Trophoblast cell (in vitro differentiated cells and primary cell): ENCODE data around the gene GRAP2.

ENCODE experiments used
- DNase-seq, 2 donors: peaks; one replicate each; pipeline ENCODE4 v3.0.0-alpha.2; 2016
- H2AFZ ChIP-seq: 2 replicates; pipeline ENCODE4 v1.6.1; 2013; ENCODE audit warnings: low read length, moderate library complexity, mild to moderate bottlenecking; ENCODE audit not compliant: insufficient read depth, poor library complexity
- H2AK5ac ChIP-seq: 2 replicates; pipeline ENCODE4 v1.6.1; 2013; ENCODE audit warnings: mild to moderate bottlenecking, low read length
- H2BK120ac ChIP-seq: 2 replicates; pipeline ENCODE4 v1.6.1; 2013; ENCODE audit warnings: low read length, mild to moderate bottlenecking, moderate library complexity; ENCODE audit not compliant: insufficient read depth, poor library complexity
- H2BK12ac ChIP-seq: 2 replicates; pipeline ENCODE4 v1.6.1; 2013; ENCODE audit warnings: mild to moderate bottlenecking, low read length, moderate library complexity
- H2BK5ac ChIP-seq: 2 replicates; pipeline ENCODE4 v1.6.1; 2013; ENCODE audit warnings: low read length, low read depth, moderate library complexity, mild to moderate bottlenecking; ENCODE audit not compliant: poor library complexity
- H3K14ac ChIP-seq: 2 replicates; pipeline ENCODE4 v1.6.1; 2013; ENCODE audit warnings: mild to moderate bottlenecking, low read length
- H3K18ac ChIP-seq: 2 replicates; pipeline ENCODE4 v1.6.1; 2013; ENCODE audit warnings: mild to moderate bottlenecking, low read length
- H3K23ac ChIP-seq: 2 replicates; pipeline ENCODE4 v1.6.1; 2013; ENCODE audit warnings: low read length
- H3K27ac ChIP-seq: 2 replicates; pipeline ENCODE4 v1.5.1; 2013; ENCODE audit warnings: low read depth, mild to moderate bottlenecking, inconsistent platforms, low read length, moderate library complexity
- H3K27me3 ChIP-seq: 2 replicates; pipeline ENCODE4 v1.6.1; 2013; ENCODE audit warnings: inconsistent platforms, mild to moderate bottlenecking, low read length, moderate library complexity; ENCODE audit not compliant: insufficient read depth
- H3K36me3 ChIP-seq, 2 experiments: 1 replicate in 1 of 2; 2 replicates in 1 of 2; pipeline ENCODE4 v1.6.1; 2013; ENCODE audit warnings: low read length in 2 of 2, mild to moderate bottlenecking in 2 of 2, moderate library complexity in 1 of 2; ENCODE audit not compliant: insufficient read depth in 2 of 2, control insufficient read depth in 1 of 2
- H3K4ac ChIP-seq: 2 replicates; pipeline ENCODE4 v1.6.1; 2013; ENCODE audit warnings: low read depth, mild to moderate bottlenecking, low read length, moderate library complexity
- H3K4me1 ChIP-seq, 2 experiments: 1 replicate in 1 of 2; 2 replicates in 1 of 2; pipeline ENCODE4 v1.6.1; 2013; ENCODE audit warnings: low read length in 2 of 2, mild to moderate bottlenecking in 2 of 2, moderate library complexity in 1 of 2; ENCODE audit not compliant: insufficient read depth in 2 of 2, control insufficient read depth in 1 of 2
- H3K4me2 ChIP-seq: 2 replicates; pipeline ENCODE4 v1.6.1; 2013; ENCODE audit warnings: inconsistent platforms, mild to moderate bottlenecking, low read length, moderate library complexity
- H3K4me3 ChIP-seq: 2 replicates; pipeline ENCODE4 v1.5.1; 2013; ENCODE audit warnings: mild to moderate bottlenecking, low read depth, low read length, inconsistent platforms
- H3K79me1 ChIP-seq: one replicate; pipeline ENCODE4 v1.6.1; 2013; ENCODE audit warnings: low read length
- H3K79me2 ChIP-seq: 2 replicates; pipeline ENCODE4 v1.6.1; 2013; ENCODE audit warnings: low read length, mild to moderate bottlenecking; ENCODE audit not compliant: control insufficient read depth, insufficient read depth, poor library complexity
- H3K9ac ChIP-seq: 2 replicates; pipeline ENCODE4 v1.6.1; 2013; ENCODE audit warnings: mild to moderate bottlenecking, low read length
- H3K9me3 ChIP-seq: 2 replicates; pipeline ENCODE4 v1.6.1; 2013; ENCODE audit warnings: low read depth, mild to moderate bottlenecking, control low read depth, inconsistent platforms, low read length; ENCODE audit not compliant: insufficient read depth
- H4K12ac ChIP-seq: 2 replicates; pipeline ENCODE4 v1.6.1; 2013; ENCODE audit warnings: low read depth, mild to moderate bottlenecking, low read length, moderate library complexity
- H4K8ac ChIP-seq: 2 replicates; pipeline ENCODE4 v1.6.1; 2013; ENCODE audit warnings: low read depth, mild to moderate bottlenecking, low read length, moderate library complexity
- H4K91ac ChIP-seq: one replicate; pipeline ENCODE4 v1.6.1; 2013; ENCODE audit warnings: low read depth, mild to moderate bottlenecking, low read length, moderate library complexity
- WGBS: extraction: QIAGEN DNeasy Blood & Tissue Kit; methylation state at CpG from one replicate; pipeline ENCODE4 v1.1.7; 2013; ENCODE audit warnings: missing lambda C conversion rate; ENCODE audit not compliant: insufficient read length, insufficient coverage; ENCODE audit errors: extremely low coverage; 5-methylcytosine and 5-hydroxymethylcytosine counted together

Gene GRAP2

DNA sequence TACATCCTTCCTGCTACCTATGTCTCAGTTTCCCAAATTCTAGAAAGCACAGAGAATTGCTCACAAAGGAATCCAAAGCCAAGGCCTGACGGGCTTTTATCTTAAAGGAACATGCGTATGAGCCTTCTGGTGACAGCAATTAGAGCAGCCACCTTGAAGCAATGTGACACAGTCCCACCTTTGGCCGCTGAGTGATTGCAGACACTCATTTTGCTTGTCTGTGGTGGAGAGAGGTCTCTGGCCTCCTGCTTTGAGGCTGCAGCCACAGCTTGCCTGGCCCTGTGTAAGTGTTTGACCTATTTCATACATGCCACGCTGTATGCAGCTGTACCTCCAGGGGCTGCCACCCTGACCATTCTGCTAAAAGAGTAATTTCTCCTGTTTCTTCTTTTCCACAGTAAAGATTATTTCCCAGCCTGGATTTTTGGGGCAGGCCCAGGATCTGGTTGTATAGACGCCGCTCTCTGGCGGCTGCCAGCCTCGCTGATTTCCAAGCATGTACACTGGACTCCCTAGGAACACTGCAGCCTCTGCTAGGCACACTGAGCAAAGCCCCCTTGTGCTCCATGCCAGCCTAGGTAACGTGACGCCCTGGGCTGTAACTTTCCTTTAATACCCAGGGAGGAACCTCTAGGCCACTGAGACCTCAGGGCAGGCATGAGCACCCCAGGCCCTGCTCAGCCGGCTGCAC, 58.2 kb downstream of the GRAP2 start:
- H4K8ac ChIP-seq = no peak overlapping the region
- peaks cover 2% of the 10 kb centered on the region for H3K9me3 ChIP-seq
- no peaks in the 10 kb centered on the region for H3K79me1 ChIP-seq
- no peak overlapping the region for H3K14ac ChIP-seq
- H3K4ac ChIP-seq = no peak overlapping the region
- no peak overlapping the region for H3K23ac ChIP-seq
- H3K4me1 ChIP-seq = peaks cover 9 to 13% of the 10 kb centered on the region in 2 experiments
- H2AFZ ChIP-seq = no peak overlapping the region
- H4K91ac ChIP-seq = no peak overlapping the region
- H3K36me3 ChIP-seq = no peaks in the 10 kb centered on the region
- no peak for DNase-seq
- H3K27me3 ChIP-seq = no peaks in the 10 kb centered on the region
- no peak overlapping the region for H2BK5ac ChIP-seq
- H4K12ac ChIP-seq = no peak overlapping the region
- no peak overlapping the region for H2AK5ac ChIP-seq
- no peaks in the 10 kb centered on the region for H3K79me2 ChIP-seq
- H3K4me2 ChIP-seq = no peak overlapping the region
- H3K18ac ChIP-seq = no peak overlapping the region
- H3K27ac ChIP-seq = no peak overlapping the region
- no peak overlapping the region for H3K9ac ChIP-seq
- WGBS = no CpG with 5 or more reads among the region's 11 CpGs
- H2BK120ac ChIP-seq = no peak overlapping the region
- no peak overlapping the region for H2BK12ac ChIP-seq
- no peak overlapping the region for H3K4me3 ChIP-seq

DNA sequence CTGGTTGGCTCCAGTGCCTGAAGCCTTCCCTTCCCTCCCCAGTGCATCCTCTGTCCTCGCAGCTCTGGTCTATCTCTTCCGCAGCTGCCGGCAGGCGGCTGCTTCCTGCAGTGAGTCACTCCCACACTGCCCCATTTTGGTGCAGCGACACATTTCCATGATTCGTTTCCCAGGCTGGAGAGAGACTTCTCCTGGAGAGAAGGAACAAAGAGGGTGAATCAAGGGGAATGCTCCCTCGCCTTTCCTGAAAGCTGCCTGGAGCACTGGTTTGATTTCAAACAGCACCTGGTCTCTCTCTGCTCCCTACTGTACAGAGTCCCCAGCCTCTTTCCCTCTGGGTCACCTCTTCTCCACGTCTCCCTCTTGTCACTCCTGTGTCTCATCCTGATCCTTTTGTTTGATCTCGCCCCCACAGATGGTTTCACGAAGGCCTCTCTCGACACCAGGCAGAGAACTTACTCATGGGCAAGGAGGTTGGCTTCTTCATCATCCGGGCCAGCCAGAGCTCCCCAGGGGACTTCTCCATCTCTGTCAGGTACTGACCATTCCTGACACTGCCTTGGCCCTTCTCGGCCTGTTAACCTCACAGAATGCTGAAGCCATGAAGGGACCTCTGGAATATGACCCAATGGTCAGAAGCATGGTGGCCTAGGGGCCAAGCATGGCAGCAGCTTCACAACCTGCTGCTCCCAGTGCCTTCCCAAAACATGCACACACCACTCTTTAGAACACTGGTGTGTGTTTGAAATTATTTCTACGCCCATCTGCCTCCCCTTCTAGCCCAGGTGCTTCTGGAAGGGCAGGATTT, 59.0 kb downstream of the GRAP2 start, which contains the start of gene TMA7B:
Gene TMA7B (plus strand): TSS at position 758 of the 808 bp plus-strand sequence. CDS start 3,978 bp downstream, outside the sequence.
- H3K4me2 ChIP-seq = no peak within 1 kb of the TSS
- no peak within 1 kb of the TSS for H3K4ac ChIP-seq
- H2AFZ ChIP-seq = peak within 1 kb of the TSS; percentile 17
- DNase-seq = peak in 1 of 2 donors; percentile 12
- H3K27ac ChIP-seq = no peak within 1 kb of the TSS
- H3K4me3 ChIP-seq = no peak within 1 kb of the TSS
- no peaks in the 10 kb centered on the region for H3K79me2 ChIP-seq
- H3K23ac ChIP-seq = no peak within 1 kb of the TSS
- no peak within 1 kb of the TSS for H2BK5ac ChIP-seq
- peak within 1 kb of the TSS; percentile 14 for H3K18ac ChIP-seq
- peak within 1 kb of the TSS; percentile 9 for H4K8ac ChIP-seq
- no peaks in the 10 kb centered on the region for H3K79me1 ChIP-seq
- WGBS = no CpG with 5 or more reads among the region's 14 CpGs
- H3K4me1 ChIP-seq = peaks cover 9 to 13% of the 10 kb centered on the region in 2 experiments
- H3K36me3 ChIP-seq = no peaks in the 10 kb centered on the region
- peaks cover 2% of the 10 kb centered on the region for H3K9me3 ChIP-seq
- H4K12ac ChIP-seq = no peak within 1 kb of the TSS
- peak within 1 kb of the TSS; percentile 8 for H2BK12ac ChIP-seq
- peak within 1 kb of the TSS; percentile 5 for H2AK5ac ChIP-seq
- H3K14ac ChIP-seq = peak within 1 kb of the TSS; percentile 67
- no peak within 1 kb of the TSS for H3K9ac ChIP-seq
- no peak within 1 kb of the TSS for H2BK120ac ChIP-seq
- H3K27me3 ChIP-seq = no peaks in the 10 kb centered on the region
- peak within 1 kb of the TSS; percentile 26 for H4K91ac ChIP-seq

- H3K4me1 ChIP-seq = peaks cover 9 to 13% of the 10 kb centered on the region in 2 experiments
- H4K12ac ChIP-seq = no peak overlapping the region
- no peak overlapping the region for H3K4me2 ChIP-seq
- WGBS = no CpG with 5 or more reads among the region's 13 CpGs
- H3K79me1 ChIP-seq = no peaks in the 10 kb centered on the region
- H3K9me3 ChIP-seq = peaks cover 2% of the 10 kb centered on the region
- no peak overlapping the region for H2BK120ac ChIP-seq
- H3K27ac ChIP-seq = no peak overlapping the region
- no peak overlapping the region for H2BK5ac ChIP-seq
- H3K27me3 ChIP-seq = no peaks in the 10 kb centered on the region
- no peaks in the 10 kb centered on the region for H3K79me2 ChIP-seq
- no peak overlapping the region for H4K91ac ChIP-seq
- H2AK5ac ChIP-seq = no peak overlapping the region
- H3K4ac ChIP-seq = no peak overlapping the region
- DNase-seq = peak; percentile 13 to 23
- H3K23ac ChIP-seq = no peak overlapping the region
- H2AFZ ChIP-seq = no peak overlapping the region
- no peak overlapping the region for H3K9ac ChIP-seq
- H2BK12ac ChIP-seq = no peak overlapping the region
- no peak overlapping the region for H4K8ac ChIP-seq
- H3K18ac ChIP-seq = no peak overlapping the region
- no peak overlapping the region for H3K4me3 ChIP-seq
- no peak overlapping the region for H3K14ac ChIP-seq
- no peaks in the 10 kb centered on the region for H3K36me3 ChIP-seq
Measured at GRCh38 chr22:39960791-39961746, 60.2 kb downstream of the GRAP2 start.

- DNase-seq = no peak
- Histone ChIP-seq H3K4ac (no peak overlapping the region), H3K27ac (no peak overlapping the region), H3K18ac (no peak overlapping the region), H2BK12ac (no peak overlapping the region), H3K23ac (no peak overlapping the region), H2AFZ (no peak overlapping the region), H3K9ac (no peak overlapping the region), H3K27me3 (no peaks in the 10 kb centered on the region), H4K91ac (no peak overlapping the region), H3K79me1 (no peaks in the 10 kb centered on the region), H3K4me2 (no peak overlapping the region), H2BK120ac (no peak overlapping the region), H2BK5ac (no peak overlapping the region), H3K14ac (no peak overlapping the region), H3K79me2 (no peaks in the 10 kb centered on the region), H3K9me3 (peaks cover 1% of the 10 kb centered on the region), H3K36me3 (no peaks in the 10 kb centered on the region), H4K12ac (no peak overlapping the region), H3K4me3 (no peak overlapping the region), H2AK5ac (no peak overlapping the region), H3K4me1 (peaks cover 9 to 13% of the 10 kb centered on the region in 2 experiments), H4K8ac (no peak overlapping the region)
- no CpG with 5 or more reads among the region's 9 CpGs for WGBS
Measured at GRCh38 chr22:39962071-39962470, 61.2 kb downstream of the GRAP2 start.
